SKM-1 treated with dmso at 0.1 percent for 144 hours (cell line): ENCODE results near the gene SERPINA3.
"Not testable (repeated sequence)": the region's sequence is repeated elsewhere in the genome, so short reads cannot be mapped to it uniquely, and the experiment has no call there.

Experiments used
- DNase-seq: peaks from one replicate; lab custom pipeline; 2025; ENCODE audit not compliant: unreplicated experiment; lab: John Stamatoyannopoulos, UW

The SERPINA3 gene

DNA sequence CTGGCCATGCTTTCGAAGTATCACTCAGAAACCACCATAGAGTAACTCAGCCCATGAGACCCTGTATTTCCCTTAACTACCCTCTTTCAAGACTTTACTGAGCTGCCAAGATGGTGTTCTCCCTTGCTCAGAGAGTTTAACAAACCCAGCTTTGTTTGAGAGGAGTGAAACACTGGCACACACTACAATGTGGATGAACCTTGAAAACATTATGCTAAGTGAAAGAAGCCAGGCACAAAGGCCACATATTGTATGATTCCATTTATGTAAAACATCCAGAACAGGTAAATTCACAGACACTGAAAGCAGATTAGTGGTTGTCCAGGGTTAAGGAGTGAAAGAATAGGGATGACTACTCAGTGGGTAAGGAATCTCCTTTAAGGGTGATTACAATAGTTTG lies 18.9 kb downstream of the SERPINA3 start:
- DNase-seq = no peak

DNA sequence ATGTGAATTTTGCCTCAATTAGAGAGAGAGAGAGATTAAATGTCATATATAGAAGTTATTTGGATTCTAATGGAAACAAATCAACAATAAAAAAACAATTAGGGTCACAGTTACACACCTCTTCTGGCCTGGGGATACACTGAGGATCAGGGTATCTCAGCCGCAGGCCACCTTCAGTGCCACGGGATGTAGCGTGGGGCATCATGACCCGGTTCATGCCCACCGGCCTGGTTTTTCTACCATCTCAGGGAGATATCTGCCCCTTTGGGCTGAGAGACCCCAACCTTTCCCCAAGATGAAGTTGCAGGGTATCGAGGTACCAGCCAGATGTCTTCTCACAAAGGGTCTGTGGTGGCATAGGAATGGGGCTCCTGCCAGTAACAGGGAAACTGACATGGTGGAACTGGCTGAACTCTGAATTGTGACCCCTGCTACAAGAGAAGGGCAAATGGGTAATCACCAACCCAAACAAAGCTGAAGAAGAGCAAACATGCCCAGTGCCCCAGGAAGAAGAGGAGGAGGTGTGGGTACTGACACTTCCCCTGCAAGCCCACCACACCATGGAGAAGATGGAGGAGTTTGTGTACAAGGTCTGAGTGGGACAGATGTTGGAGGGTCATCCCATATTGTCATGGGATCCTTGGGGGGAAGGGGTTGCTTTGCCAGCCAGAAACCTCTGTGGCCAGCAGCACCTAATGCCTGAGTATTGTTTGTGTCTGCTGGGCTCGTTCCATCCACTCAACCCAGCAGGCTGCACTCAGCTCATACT lies 19.5 kb downstream of the SERPINA3 start:
- DNase-seq = no peak

DNA sequence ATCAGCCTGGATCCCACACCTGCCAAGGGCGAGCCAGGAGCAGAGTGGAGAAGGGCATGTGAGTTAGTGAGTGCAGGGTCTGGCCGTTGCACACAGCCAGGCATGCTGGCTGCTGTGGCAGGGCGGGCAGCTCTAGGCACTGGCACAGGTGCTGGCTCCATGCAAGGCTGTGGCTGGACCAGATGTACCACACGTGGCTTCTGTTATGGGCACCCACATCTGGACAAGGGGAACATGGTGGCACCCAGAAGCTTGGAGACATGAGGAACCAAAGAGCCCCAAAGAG lies 20.1 kb downstream of the SERPINA3 start:
- no peak for DNase-seq

- no peak for DNase-seq
These were observed 20.9 kb downstream of the SERPINA3 start for GRCh38 chr14:94633121-94633520.

DNA sequence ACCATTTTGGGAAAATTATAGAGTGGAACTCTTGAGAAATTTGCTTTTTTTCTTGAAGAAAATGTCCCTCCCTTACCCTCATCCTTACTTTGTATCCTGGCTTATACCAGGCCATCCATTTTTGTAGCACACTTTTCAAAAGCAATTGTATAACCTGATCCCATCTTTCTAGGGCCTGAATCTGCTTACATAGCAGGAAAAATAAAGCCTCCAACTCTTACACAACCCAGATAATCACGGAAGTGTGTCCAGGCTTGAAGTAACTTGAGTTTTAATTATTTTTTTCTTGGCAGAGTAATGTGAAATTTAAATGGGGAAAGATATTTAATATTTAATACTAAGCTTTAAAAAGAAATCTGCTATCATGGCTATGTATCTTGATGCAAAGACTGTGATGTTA lies 23.0 kb downstream of the SERPINA3 start:
- DNase-seq = no peak

DNA sequence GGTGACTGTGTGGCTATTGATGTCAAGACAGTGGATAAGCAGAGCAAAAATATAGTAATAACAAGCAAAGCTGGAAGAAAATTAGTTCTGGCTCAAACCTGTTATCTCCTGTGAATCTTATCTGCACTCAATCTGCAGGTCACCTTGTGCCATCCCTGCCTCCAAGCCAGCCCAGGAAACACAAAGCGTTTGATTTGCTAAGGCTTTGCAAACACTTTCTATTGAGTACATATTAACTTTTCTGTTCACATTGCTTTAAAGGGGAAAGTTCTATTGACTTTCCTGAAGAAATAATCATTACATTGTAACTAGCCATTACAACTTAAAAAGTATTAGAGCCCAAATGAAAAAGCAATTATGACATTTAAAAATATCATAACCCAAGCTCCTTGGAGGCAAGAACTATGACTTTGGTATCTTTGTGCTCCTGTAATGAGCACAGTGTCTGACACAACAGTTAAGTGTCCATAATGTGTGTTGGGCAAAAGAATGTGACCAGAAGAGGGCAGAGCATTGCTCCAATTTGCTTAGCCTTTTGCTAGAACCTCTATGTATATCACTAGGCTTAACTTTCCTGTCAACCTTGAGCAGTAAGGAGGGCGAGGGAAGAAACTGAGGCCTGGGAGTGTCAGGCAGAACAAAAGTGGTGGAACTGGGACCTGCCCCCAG lies 24.7 kb downstream of the SERPINA3 start:
- no peak for DNase-seq

DNA sequence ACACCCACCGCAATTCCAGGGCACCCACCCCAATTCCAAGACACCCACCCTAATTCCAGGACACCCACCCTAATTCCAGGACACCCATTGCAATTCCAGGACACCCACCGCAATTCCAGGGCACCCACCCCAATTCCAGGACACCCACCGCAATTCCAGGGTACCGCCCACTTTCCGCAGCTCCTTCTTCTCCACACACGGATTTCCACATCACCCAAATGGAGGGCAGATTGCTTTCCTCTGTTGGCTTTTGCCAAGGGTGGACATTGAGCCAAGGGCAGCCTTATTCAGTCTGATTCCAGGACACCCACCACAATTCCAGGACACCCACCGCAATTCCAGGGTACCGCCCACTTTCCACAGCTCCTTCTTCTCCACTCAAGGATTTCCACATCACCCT lies 25.6 kb downstream of the SERPINA3 start:
- DNase-seq = not testable (repeated sequence)

- DNase-seq = no peak
These were observed 26.1 kb downstream of the SERPINA3 start for GRCh38 chr14:94638339-94638738.

- DNase-seq = no peak
These were observed 27.0 kb downstream of the SERPINA3 start for GRCh38 chr14:94638961-94639817.

GRCh38 chr14:94640721-94641631 lies 28.8 kb downstream of the SERPINA3 start:
- DNase-seq = no peak

DNA sequence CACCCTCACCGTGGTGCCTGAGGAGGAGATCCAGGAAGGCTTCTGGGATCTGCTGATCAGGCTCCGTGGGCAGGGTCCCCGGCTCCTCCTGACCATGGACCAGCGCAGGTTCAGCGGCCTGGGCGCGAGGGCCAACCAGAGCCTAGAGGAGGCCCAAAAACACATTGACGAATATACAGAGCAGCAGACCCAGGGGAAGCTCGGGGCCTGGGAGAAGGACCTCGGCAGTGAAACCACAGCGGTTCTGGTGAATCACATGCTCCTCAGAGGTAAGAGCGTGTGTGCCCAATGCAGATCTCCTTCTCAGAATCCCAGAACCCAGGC lies 29.4 kb downstream of the SERPINA3 start:
- DNase-seq = no peak

- no peak for DNase-seq
These were observed 31.3 kb downstream of the SERPINA3 start for GRCh38 chr14:94643316-94644101.

GRCh38 chr14:94644102-94644535 lies 31.9 kb downstream of the SERPINA3 start:
- DNase-seq = no peak

DNA sequence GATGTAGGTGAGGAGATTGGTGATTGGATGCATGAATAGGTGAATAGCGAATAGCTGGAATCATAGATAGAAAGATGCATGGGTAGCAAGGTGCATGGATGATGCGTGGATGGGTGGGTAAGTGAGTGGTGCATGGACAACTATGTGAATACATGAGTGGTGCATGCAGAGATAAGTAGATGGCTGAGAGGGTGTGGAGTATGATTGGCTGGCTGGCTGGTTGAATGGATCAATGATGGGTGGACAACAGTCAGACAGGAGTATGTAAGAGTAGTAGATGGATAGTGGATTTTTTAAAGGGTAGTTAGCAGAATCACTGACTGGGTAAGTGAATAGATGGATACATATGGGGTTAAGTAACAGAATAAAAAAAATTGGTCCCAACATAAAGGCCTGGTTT lies 33.9 kb downstream of the SERPINA3 start:
- DNase-seq = no peak

DNA sequence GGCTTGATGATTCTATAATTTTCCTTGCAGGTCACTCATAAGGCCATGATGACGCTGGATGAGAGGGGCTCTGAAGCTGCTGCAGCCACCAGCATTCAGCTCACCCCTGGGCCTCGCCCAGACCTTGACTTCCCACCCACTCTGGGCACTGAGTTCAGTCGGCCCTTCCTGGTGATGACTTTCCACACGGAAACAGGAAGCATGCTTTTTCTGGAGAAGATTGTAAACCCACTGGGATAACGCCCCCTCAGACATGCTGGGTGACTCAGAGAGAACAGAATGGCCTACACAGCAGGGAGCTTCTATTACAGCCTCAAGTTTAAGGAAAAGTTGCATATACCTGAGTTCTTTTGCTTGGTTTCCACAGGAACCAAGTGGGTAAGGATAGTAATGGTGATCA lies 34.3 kb downstream of the SERPINA3 start:
- no peak for DNase-seq

GRCh38 chr14:94648801-94649200 lies 36.6 kb downstream of the SERPINA3 start:
- no peak for DNase-seq

GRCh38 chr14:94649543-94650443 lies 37.6 kb downstream of the SERPINA3 start:
- no peak for DNase-seq

DNA sequence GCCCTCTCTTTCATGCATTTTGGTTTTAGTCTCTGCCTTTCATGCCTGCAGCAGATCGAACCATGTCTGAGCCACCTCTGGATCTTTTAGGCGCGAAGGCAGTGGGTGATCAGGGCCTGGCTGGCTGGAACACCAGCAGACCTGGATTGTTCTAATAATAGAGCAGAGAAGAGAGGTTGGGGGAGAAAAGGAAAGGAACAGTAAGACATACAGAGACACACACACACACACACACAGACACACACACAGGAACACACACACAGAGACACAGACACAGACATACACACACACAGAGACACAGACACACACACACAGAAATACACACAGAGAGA lies 38.2 kb downstream of the SERPINA3 start:
- DNase-seq = no peak
